GM19463 (cell line): Measurements from ENCODE around the gene TBC1D7.
A peak's percentile ranks its signal among the peaks of the same experiment; 100 is the strongest.

Source experiments
- ATAC-seq: cut with Tn5 transposase; IDR thresholded peaks from one replicate; pipeline ENCODE4 v1.9.1; 2021; ENCODE audit warnings: mild to moderate bottlenecking, moderate library complexity; ENCODE audit not compliant: unreplicated experiment

Gene TBC1D7

DNA sequence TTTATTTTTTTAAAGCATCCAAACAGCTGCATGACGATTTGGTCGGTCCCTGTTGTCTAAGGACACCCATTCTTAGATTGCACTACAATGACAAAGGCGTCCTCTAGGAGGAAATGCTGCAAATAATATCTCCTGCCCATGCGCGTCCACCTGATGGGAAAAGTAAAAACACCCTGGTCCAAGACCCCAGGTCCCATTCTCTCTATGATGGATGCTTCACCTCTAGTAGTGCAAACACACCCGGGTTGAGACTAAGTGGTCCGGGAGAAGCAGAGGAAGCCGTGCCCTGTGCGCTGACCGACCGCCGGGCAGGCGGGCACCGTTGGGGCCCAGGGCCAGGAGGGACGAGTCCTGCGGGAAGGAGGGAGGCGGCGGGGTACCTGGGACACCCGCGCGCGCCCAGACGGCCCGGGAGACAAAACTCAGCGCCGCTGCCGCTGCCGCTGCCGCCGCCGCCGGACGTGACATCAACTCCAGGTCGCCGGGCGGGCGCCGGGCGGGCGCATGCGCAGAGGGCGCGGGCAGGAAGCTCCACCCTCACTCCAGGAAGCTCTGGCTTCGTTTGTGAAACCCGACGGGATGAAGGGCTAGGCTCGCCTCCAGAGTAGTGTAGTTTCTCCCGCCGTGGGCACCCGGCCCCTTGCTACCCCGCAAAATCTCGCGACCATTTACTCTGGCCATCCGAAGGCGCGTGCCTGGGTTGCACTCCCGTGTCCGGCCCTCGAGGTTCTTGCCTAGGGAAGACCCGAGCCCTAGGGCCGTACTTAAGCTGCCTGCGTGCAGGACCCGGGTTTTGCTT lies at the start of gene TBC1D7:
Gene TBC1D7, minus strand, starts transcription at position 462 of the 799 bp plus-strand sequence. CDS start 1,639 bp downstream, outside the sequence.
- ATAC-seq = peak; percentile 90

- ATAC-seq = no peak
These were observed 48.9 kb upstream of the TBC1D7 start for GRCh38 chr6:13377054-13377758.

DNA sequence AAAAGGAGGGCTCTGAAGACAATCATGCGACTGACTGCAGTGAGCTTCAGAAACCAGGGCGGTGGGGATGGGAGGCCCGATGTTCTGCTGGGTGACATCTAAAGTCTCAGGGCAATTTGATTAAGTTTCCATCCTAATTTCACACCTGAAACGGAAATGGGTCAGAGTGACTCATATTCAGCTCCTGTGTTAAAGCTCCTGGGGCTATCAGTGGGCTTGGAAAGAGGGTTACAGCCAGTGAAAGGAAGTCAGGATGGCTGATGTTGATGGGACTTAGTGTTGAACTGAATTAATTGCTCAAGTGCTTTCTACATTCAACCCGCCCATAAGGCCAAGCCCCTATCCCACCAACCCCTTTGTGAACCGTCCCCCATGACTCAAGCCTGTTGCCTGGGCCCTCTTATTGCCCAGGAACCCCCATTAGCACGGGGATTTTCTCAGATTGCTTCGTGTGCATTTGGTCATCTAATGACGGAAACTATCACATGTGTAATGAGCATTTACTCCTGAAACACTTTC lies 47.1 kb upstream of the TBC1D7 start:
- peak; percentile 73 for ATAC-seq

GRCh38 chr6:13373919-13374318 lies 45.6 kb upstream of the TBC1D7 start:
- ATAC-seq = no peak

DNA sequence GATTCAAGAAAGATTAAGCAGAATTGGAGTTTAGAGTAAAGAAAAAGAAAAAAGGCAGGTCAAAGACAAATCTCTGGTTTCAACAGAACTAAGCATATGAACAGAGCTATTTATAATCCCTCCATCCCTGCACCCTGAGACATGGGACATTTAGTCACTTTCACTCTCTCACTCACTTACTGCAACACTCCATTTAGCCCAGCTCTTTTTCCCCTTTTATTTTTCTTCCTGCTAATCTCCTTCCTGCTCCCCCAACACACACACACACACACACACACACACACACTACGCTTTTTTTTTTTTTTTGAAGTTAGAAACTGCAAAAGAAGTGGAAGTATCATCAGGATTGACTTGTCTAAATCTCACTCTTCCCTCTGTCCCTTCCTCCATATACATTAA lies 45.1 kb upstream of the TBC1D7 start:
- ATAC-seq = no peak

DNA sequence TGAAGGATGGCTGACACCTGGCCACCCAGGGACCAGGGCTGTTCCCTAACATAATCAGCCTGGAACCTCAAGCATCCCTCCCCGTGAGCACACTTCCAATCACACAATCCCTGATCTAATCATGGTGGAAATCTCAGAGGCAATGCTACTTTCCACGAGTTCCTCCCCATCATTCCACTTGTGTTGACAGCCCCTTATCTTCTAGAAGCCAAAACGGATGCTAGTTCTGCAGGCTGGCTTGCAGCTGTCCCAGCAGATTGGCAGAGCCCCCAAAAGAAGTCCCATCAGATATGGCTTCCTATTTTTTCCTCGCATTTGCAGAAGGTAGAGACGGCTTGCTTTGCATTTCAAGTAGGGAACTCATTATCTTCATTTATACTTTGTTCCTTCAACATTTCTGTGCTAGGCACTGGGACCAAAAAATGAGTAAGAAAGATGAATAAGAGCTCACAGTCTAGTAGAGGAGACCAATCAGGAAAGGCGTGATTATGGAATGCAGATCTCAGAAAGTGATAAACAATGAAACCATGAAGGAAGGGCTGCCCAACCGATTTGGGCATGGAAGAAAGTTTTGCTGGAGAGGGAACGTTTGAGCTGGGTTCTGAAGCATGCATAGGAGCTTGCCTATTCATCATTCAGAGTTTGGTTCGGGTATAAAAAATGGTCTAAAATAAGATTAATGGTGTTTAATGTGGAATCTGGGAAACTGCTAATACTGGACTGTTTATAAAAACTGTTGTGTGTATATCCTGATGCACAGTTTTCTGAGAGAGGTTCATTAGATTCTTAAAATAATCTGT lies 44.6 kb upstream of the TBC1D7 start:
- ATAC-seq = no peak

DNA sequence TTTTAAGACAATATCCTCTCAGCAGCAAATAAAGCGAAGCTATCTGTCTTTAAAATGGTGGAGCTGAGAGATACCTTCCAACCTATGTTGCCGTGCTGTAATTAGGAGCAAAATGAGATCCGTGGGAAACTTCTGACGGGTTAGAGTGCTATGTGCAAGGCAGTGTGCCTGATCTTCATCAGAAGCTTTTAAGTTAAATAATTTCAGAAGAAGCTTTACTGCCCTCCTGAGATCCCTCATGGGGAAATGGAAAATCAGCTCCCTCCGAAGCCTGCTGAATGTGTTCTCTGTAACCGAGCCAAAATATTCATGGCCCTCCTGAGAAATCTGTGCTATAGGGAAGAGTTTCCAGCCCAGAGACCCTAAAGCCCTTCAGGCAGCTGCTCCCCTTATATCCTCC lies 43.7 kb upstream of the TBC1D7 start:
- no peak for ATAC-seq

- no peak for ATAC-seq
These were observed 43.2 kb upstream of the TBC1D7 start for GRCh38 chr6:13371421-13372072.

GRCh38 chr6:13370623-13371022 lies 42.3 kb upstream of the TBC1D7 start:
- ATAC-seq = no peak

GRCh38 chr6:13369591-13369990 lies 41.3 kb upstream of the TBC1D7 start:
- ATAC-seq = no peak

DNA sequence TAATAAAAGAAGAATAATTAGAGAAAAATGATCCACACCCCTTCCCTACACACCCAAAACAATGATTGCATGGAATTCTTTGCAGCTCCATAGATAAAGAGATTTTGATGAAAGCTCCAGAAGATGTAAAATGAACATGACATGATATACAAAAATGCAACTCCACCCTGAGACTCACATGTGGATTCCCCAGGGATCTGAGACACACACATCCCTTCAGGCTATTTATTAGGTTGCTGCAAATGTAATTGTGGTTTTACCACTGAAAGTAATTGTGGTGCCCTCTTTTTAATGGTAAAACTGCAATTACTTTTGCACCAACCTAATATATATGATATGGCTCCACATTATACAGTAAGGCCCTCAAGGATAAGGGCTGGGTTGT lies 40.4 kb upstream of the TBC1D7 start:
- no peak for ATAC-seq

- no peak for ATAC-seq
These were observed 39.9 kb upstream of the TBC1D7 start for GRCh38 chr6:13368079-13368730.

GRCh38 chr6:13367396-13367795 lies 39.1 kb upstream of the TBC1D7 start:
- no peak for ATAC-seq

DNA sequence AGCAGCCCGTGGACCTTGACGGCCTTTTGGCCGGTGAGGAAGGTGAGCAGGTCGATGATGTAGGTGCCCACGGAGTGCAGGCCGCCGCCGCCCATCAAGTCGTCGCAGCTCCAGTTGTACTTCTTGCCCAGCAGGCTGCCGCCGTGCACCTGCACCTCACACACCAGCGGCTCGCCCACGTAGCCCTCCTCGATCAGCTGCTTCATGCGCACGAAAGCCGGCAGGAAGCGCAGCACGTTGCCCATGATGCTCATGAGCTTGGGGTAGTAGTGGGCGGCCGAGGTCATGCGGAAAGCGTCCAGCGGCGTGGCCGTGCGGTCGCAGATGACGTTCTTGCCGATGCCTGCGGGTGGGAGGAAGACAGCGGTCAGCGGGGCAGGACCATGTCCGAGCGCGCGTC lies 37.0 kb upstream of the TBC1D7 start:
- ATAC-seq = no peak

DNA sequence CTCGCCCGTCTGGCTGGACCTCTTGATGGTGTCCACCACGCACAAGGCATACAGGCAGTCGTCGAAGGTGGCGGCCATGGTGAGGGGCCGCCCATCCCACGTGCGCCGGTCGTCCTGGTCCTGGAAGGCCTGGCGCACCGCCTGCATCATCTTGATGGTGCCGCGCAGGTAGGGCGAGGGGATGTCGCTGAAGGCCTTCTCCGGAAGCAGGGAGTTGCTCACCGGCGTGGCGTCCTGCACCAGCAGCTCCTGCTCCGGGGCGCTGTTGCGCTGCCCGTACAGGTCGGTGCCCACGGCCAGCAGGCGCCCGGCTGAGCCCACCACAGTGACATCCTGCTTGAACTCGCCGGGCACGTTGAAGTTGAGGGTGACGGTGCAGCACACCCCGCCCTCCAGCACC lies 36.5 kb upstream of the TBC1D7 start:
- ATAC-seq = no peak

GRCh38 chr6:13362412-13362811 lies 34.1 kb upstream of the TBC1D7 start:
- no peak for ATAC-seq

DNA sequence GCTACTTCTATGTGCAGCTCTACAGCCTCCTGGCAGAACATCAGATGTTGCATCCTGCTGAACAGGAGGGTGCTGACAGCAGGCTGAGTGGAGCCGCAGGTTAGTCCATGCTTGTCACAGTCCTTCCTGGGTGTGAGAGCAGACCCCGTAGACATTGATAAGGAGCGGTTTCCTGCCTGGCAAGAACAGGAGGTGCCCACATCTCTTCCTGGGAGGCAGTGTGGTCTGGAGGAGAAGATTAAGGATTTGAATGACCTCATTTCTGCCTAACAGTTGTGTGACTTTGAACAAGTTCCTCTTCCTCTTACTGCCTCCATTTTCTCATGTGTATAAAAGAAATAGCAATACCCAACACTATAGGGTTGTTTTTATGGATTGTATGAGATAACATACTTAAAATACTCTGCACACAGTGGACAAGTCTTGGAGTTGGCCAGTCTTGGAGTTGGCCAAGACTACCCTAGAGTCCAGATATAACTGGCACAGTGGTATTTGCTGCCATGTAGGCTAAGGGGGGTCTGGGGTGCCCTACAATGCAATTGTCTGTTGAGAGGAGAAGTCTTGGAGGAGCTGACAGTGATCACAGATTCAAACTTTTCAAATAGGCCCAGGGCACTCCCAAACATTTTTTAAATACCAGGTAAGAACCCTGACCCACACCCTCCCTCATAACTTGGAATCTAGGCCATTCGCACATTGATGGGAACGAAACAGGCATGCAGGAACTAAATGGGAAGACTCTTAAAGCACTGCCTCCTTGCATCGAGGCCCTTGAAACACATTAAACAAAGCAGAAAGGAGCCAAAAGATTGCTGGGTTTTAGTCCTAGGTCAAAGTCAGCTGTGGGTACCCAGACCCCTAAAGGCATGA lies 32.6 kb upstream of the TBC1D7 start:
- ATAC-seq = no peak

DNA sequence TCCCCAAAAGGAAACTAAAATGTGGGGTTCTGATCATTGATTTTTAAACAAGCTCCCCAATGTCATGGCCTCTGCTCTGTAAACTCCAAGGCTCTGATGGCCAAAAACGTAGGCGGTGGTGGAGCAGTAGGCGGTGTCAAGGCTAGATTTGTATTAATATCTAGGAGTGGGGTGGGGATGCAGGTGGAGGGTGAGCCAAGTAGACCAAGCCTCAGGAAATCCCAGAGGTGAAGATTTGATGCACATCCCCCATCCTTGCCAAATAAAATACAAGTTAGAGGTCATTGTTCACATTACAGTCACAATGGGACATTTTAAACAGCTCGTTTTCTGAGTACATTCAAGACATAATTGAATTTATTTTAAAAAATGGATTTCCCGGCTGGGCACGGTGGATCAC lies 30.9 kb upstream of the TBC1D7 start:
- ATAC-seq = no peak

DNA sequence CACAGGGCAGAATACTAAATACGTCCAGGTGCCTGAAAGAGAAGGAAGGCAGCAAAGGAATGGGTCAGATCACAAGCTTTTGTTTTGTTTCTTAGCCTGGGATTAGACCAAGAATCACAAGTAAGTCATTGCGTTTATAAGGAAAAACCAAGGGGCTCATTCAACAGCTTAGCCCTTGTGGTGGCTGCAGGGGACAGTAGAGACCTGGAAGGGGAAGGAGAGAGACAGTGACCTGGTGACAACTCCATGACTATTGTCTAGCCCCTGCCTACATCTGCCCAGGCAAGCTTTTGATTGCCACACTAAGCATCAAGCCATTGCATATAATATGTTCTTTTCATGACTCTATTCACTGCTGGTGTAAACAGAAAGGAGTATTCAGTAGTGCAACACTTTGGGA lies 30.2 kb upstream of the TBC1D7 start:
- no peak for ATAC-seq
